SHP77 treated with DMSO at 0.1 percent for 48 hours (cell line): ENCODE results near the gene HDAC2.
"Not testable (repeated sequence)": the region's sequence is repeated elsewhere in the genome, so short reads cannot be mapped to it uniquely, and the experiment has no call there.

Experiments
- DNase-seq: peaks from one replicate; lab custom pipeline; 2025; lab: John Stamatoyannopoulos, UW

Gene HDAC2

DNA sequence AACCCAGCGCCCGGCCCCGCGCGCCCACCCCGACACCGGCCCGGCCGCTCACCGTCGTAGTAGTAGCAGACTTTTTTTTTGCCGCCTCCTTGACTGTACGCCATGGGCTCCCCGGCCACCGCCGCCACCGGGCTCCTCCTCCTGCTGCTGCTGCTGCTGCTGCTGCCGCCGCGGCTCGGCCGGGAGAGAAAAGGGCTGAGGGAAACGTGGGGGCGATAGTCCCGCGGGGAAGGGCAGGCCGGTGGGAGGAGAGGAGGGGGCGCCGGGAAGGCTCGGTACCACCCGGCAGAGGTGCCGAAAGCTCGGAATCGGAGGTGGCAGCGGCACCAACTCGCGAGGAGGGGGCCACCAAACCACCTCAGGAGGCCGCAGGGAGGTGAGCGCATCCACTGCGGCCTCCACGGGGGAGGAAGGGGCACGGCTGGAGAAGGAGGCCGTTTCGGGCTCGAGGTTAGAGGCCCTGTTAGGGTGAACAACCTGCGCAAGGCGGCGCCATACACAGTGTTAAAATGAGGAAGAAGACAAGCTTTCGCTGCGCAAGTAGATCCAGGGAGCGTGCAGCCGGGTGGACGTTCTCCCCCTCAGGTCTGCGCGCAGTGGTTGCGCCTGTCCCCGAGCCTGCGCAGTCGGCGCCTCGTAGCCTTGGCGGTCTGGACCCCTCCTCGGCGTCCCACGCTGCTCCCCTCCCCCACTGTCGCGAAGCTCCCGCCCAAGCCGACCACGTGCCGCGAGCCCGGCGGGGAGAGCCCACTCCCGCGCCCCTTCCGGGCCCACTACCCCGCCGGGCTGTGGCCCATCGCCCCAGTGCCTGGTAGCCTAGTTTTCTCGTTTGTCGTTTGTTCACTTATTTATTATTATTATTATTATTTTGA lies at the start of gene HDAC2:
HDAC2 (minus strand) TSS at position 344 of the 872 bp plus-strand sequence; CDS start at position 104, 240 bp downstream.
- peak; percentile 63 for DNase-seq

DNA sequence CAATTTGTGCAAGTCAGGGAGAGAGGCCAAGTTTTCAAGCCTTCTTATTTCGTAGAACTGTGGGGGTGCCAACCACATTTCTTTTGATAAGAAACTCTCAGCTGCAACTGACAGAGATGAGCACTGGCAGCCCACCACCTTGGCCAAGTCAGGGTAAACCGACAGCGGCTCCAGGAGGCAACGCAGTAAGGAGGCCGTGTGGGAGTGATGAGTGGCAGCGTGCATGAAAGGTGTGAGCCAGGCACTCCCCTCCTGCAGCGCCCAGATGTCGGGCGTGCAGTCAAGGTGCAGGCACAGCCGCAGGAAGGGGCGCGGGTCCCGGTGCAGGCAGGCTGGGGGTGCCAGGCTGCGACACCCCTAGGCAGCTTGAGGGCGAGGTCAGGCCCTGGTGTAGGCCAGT lies 49.2 kb upstream of the HDAC2 start:
- DNase-seq = no peak

DNA sequence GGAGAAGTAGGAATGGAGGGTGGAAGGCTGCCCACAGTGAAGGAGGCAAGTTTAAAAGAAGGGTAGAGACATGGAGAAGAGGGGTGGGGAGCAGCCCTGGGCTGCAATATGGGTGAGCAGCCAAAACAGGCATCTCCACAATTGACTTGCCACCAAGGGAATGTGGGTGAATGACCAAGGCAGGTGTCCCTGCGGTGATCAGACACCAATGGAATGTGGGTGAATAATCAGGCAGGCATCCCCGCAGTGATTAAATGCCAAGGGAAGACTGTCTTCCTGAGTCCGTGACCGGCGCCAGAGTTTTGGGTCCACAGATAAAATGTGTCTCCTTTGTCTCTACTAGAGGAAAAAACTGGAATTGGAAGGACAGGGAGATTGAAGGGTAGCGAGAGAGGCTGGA lies 46.2 kb upstream of the HDAC2 start:
- DNase-seq = not testable (repeated sequence)

DNA sequence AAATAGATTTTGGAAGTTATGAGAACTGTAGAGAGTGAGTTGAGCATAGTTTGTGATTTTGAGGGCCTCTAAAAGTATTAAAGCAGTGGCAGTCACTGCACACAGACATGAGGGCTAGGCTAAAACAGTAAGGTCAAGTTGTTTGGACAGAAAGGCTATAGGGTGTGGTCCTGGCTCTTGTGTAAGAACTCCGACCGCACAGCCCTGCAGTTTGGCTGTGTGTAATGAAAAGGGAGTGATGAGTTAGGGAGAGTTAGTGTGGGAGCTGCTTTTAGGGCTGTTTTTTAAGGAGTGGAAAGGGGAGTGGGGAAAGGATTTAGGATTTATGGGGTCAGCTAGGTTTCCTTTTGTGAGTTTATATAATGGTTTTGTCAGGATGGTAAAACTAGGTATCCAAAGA lies 43.2 kb upstream of the HDAC2 start:
- DNase-seq = not testable (repeated sequence)

DNA sequence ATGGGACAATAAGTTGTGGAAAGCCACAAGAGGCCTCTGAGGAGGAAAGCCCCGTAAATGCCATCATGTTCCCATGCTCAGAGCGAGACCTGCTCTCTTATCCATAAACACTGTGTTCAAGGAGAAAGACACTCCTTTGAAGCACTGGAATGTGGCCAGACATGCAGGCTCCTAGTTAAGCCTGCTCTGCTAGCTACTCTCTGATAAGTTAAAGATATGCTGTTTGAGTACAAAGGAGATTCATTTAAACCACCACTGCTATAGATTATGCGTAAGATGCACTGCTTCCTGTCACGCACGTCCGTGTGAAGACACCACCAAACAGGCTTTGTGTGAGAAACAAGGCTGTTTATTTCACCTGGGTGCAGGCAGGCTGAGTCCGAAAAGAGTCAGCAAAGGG lies 40.5 kb upstream of the HDAC2 start:
- DNase-seq = not testable (repeated sequence)

DNA sequence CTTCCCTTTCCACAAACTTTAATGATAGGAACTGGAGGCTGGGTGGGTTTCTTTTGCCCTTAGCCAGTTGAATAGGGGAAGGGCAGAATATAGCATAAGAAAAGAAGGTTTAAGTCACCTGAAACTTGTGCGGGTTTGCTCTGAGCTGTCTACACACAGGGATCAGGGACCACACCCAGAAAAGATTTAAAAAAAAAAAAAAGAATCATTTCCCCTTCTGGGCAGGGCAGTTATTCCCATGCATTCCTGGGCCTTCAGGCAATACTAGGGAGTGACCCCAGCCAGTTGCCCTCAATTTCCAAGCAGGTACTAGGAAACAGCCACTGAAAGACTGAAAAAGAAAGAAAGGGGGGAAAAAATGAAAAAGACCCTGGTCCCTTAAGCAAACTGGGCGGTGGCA lies 39.6 kb upstream of the HDAC2 start:
- no peak for DNase-seq

DNA sequence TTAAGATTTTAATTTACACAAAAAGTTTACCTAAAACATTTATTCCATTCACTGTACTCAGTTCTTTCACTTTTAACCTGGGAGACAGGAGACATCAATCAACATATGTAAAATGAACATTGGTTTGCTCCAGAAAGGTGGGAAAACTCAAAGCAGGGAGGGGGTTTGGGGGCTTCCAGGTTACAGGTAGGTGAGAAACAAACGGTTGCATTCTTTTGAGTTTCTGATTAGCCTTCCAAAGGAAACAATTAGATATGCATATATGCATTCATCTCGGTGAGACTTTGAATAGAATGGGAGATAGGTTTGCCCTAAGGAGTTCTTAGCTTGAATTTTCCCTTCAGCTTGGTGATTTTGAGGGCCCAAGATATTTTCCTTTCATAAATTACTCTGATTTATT lies 38.2 kb upstream of the HDAC2 start:
- no peak for DNase-seq

DNA sequence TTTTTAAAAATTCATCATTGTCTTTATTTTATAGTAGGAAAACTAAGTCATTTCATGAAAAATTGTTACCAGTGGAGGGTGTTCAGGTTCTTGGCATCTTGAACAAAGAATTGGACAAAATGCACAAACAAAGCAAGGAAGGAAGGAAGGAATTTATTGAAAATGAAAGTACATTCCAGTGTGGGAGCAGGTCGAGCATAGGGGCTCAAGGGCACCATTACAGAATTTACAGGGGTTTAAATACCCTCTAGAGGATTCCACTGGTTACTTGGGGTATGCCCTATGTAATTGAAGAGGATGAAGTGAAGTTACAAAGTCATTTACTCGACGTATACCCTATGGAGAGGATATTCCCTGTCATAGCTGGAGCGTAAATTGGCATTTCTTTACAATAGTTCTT lies 37.4 kb upstream of the HDAC2 start:
- DNase-seq = no peak

DNA sequence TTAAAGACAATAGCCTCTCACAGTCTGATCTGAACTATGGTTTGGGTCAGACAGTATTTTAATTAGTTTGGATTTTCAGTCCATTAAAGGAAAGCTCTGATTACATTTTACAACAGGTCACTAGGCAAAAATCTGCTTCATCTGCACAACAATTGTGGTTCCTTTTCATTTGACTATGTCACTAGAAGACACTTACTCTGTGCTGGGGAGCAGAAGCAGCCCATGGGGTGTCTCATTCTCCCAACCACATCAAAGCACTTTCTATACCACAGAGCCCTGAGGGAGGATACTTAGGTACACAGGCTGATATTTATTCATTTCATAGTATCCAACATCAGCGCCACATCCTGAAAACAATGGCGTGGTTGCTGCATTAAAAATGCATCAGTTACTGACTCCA lies 36.6 kb upstream of the HDAC2 start:
- no peak for DNase-seq

DNA sequence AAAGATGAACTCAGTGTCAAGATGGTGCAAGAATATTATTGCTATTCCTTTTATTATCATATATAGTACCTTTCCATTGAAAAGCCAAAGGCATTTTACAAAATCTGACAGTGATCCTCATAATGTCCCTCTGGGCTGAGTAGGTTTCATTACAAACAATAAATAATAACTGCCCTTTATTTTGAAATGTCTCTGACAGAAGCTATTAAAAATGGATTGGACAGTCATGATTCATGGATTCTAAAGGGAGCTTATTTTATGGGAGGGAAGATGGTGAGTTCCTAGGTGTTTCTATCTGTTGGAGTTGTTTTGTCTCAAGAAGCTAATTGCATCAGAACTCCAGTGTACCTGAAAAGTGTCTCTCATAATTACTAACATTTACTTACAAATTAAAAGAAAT lies 30.4 kb upstream of the HDAC2 start:
- DNase-seq = no peak

DNA sequence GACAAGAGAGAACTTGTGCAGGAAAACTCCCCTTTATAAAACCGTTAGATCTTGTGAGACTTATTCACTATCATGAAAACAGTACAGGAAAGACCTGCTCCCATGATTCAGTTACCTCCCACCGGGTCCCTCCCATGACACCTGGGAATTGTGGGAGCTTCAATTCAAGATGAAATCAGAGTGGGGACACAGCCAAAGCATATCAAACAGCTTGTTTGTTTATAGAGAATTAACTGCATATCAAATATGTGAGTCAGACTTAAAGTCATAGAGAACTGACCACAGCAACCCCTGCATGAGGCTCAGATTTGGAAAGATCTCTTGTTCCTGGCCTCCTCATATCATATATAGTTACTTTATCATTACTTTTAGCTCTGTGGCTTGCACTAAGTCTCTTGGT lies 29.1 kb upstream of the HDAC2 start:
- no peak for DNase-seq

DNA sequence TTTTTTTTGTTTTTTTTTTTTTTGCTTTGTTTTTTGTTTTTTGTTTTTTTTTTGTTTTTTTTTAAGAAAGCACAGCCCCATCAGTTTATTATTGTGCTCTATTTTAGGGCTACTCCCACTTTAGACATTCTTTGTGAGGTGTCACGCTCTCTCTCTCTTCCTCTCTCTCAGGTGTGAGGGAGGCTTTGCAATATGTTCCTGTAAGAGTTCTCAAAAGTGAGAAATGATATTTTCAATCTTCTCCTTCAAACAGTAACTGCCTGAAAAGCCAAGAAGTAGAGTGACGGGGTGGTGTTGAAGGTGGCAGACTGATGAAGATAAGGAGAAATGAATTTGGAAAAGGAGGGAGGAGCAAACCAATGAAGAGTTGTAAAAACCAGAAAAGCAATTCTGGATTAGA lies 28.3 kb upstream of the HDAC2 start:
- DNase-seq = no peak

DNA sequence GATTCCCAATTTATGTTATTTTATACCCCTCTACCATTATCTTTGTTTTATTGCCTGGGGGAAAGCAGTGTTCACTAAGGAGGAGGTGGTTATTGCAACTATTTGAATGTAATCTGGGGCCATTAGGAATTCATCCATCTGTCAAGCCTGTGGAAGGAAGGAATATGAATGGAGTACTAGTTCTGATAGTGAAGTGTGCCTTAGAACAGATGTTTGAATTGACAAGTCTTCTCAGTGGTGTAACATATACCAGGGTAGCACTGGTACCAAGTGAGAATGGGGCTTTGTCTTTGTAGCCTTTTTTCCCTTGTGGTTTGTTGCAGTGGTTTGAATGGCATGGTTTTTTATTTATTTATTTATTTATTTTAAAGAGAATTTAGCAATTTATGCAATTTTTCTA lies 27.9 kb upstream of the HDAC2 start:
- DNase-seq = no peak

DNA sequence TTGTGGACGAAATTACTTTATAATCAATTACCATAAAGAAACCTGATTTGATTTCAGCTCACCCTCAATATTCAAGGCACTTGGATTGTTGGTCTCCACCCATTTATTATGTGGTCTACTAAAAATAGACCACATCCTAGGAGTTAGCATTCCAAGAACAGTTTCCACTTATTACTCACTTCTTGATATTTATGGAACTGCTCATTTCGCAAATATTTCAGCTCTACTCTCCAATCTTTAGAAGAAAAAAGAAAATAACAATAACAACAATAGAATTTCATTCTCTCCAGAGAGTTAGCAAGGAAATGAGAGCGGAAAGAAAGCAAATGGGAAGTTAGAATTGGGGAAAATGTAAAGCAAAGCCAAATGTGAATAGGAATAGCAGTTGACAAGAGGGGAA lies 26.2 kb upstream of the HDAC2 start:
- DNase-seq = no peak

DNA sequence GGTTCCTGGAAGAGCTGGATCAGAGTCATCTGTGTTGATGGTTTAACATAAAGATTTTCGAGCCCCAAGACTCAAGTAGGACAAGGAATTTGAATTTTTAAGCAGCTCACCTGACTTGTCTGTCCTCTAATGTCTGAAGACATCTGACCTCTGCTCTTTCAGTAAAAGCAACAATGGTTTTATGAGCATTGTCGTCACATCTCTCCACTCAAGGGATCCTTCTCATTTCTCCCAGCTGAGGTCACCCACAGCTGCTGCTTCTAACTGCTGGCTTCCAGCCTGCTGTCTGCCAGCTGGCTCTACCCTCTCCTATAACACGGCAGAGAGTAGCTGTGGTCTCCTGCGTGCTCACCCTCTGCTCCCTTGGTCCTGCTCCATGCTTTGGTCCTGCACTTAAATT lies 24.7 kb upstream of the HDAC2 start:
- DNase-seq = peak; percentile 95

DNA sequence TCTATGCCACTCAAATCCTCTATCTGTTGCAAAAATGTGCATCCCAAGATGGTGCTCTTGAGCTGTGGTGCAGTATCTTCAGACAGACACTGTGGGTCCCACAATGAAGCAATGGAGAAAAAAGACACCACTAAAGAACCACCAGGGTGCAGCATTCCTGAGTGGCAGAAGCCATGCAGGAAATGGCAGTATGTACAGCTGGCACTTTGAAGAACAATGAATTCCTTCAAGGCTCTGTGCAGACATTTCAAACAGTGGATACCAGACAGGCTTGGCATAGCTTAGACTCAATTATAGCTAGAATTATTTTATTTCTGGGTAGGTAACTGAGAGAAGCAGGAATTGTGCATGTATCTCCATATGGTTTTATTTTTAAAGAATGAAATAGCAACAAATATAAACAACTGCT lies 24.0 kb upstream of the HDAC2 start:
- peak; percentile 86 for DNase-seq

DNA sequence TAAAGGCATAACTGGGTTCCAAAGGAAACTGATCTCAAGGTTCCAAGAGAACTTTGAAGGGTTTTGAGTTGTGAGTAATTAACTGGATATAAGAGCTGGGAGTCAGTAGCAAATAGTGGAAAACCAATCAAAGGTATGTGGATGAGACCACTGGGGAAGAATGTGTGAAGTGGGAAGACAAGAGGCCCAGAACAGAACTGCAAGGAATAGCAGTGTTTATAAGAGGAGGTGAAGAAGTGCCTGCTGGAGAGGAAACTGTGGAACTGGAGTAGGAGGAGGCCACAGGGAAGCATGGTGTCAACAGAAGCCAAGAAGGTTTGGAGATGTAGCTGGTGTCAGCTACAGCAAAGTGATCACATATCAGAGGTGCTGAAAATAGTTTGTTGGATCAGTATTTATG lies 18.7 kb upstream of the HDAC2 start:
- DNase-seq = no peak

DNA sequence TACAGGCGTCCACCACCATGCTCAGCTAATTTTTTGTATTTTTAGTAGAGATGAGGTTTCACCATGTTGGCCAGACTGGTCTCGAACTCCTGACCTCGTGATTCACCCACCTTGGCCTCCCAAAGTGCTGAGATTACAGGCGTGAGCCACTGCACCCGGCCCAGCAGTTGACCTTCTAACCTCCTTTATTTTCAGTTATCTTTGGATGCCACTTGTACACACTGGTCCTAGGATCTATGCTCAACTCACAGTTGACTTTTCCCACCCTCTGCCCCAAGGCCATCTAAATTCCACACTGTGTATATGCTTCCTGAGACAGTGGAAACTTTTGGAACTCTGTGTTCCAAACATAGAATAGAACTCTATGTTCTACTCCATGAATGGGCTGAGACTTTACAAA lies 11.7 kb upstream of the HDAC2 start:
- DNase-seq = not testable (repeated sequence)

DNA sequence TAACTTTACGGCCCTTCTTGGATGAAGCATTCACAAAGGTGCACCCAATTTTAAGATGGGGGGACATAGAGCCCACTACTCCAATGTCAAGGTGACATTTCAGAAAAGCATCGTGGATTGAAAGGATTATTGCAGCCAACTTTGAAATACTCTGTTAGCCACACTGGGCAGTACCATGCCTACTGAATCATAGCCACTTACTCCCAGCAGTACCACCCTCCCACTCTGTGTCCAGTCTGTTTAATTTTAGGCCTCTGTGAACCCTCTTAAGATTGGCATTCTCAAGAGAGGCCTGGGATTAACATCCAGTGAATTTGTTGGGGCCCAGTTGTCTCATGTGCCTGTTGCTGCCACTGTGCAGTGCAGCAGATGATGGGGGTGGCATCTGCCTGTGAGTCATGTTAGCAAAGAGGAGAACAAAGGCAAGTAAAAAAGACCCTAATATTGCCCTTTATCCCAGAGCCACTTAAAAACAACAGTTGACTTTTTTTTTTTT lies 11.2 kb upstream of the HDAC2 start:
- DNase-seq = no peak

DNA sequence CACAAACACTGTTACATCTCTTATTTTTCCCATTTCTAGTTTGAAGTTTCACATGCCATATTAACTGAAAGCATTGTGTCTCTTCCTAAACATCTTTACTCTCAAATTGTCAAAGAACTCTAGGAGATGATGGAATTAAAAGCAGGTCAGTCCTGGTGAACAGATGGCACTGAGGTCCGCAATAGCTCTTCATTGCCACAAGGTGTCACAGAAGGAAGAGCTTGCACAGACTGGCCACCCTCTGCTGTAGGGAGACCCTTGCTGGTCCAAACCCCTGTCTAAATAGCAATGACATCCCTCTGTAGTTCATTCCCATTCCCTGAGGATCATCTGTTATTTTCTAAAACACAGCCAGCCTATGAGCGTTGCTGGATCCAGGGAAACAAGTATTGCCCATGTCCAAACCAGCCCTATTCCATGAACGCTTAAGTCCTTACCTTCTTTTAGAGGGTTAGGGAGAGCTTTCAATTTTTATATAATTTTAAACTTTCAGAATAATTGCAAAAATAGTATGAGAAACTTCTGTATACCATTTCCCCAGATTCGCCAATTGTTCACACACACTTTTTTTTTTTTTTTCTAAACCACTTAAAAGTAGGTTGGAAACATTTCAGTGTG lies 10.1 kb upstream of the HDAC2 start:
- no peak for DNase-seq

DNA sequence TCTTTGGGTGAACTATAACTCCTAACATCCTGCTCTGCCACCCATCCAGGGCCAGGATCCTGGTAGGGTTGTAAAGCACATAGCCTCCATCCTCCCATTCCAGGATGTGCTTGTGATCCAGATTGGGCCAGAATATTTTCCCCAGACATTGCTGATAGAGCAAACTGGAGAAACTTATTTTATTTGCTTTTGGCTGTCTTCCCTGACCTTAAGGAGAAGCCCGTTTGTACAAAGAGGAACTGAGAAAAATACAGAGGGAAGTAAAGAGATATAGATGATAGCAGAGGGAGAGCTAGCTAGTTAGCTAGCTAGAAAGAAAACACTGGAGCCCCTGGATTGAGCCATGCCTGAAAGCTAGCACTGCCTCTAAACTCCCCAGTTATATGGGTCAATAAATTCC lies 9.0 kb upstream of the HDAC2 start:
- no peak for DNase-seq

DNA sequence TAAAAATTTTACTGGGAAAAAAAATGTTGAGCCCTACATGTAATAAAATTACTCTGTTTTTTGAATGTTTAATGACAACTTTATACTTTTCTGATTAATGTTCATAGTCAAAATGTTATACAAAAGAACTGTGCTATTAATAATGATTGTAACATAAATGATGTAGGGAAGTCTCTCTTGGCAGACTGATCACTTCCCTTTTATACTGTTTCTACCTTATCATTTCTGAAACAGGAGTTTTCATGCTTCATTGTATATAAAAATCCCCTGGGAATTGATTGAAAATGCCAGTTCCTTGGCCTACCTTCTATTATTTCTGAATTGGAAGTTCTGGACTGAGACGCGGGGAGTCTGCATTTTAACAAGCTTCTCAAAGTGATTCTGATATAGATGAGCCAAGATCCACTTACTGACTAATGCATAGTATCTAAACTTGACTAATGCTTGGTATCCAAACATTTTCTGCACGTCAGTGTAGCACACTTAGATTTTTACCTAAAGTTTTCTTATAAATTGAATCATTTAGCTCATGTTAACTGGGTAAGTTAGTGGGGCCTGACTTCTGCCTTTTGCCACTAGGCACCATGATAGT lies 7.2 kb upstream of the HDAC2 start:
- no peak for DNase-seq

DNA sequence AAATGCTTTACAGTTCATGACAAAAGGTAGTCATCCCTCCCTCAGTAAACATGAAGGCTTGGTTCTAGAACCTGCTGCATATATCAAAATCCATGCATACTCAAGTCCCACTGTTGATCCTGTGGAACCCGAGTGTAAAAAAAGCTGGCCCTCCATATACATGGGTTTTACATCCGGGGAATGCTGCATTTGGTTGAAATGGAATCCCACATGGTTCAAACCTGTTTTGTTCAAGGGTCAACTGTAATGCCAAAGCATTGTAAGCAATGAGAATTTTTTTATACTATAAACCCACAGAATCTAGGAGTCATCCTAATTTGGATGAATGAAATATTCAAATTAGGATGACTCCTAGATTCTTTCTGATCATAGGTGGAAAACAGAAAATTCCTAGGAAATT lies 5.9 kb upstream of the HDAC2 start:
- DNase-seq = no peak
